Sigmoid colon (tissue), 7 donors: Measurements from ENCODE around the gene OPCML. TPM values are rescaled to one million over a fixed set of nuclear protein-coding genes. Genes with fewer than 3 reads are reported as not detected.

Experiments used
- DNase-seq: peaks from one replicate; pipeline ENCODE4 v3.0.0-alpha.2; 2019
- H3K27ac ChIP-seq, 4 donors: fragments of 200-600 bp; sonication (generic); one replicate each; pipeline ENCODE4 v1.5.1; 2016 to 2019; ENCODE audit warnings: mild to moderate bottlenecking in 1 of 4
- H3K27me3 ChIP-seq, 3 donors: fragments of 200-600 bp; sonication (generic); one replicate each; pipeline ENCODE4 v1.5.1; 2019; ENCODE audit warnings: mild to moderate bottlenecking in 1 of 3
- H3K36me3 ChIP-seq, 4 donors: fragments of 200-600 bp; sonication (generic); one replicate each; pipeline ENCODE4 v1.5.1; 2016 to 2019
- H3K4me1 ChIP-seq, 4 donors: fragments of 200-600 bp; sonication (generic); one replicate each; pipeline ENCODE4 v1.5.1; 2017 to 2019
- H3K4me3 ChIP-seq, 4 donors: fragments of 200-600 bp; sonication (generic); one replicate each; pipeline ENCODE4 v1.5.1; 2017 to 2019; ENCODE audit warnings: mild to moderate bottlenecking in 2 of 4, moderate library complexity in 1 of 4
- H3K9me3 ChIP-seq, 4 donors: fragments of 200-600 bp in 3 of 4; sonication (generic) in 3 of 4; one replicate each; pipeline versions ENCODE4 v1.5.1 to v1.6.1; 2013 to 2019
- EP300 ChIP-seq, 4 donors: sonication (generic); formaldehyde crosslinking; IDR thresholded peaks; one replicate each; pipeline ENCODE4 v1.6.1; 2017; ENCODE audit warnings: antibody characterized with exemption in 4 of 4
- POLR2A ChIP-seq, 2 donors: fragments of 450-650 bp; IDR thresholded peaks; one replicate each; pipeline ENCODE4 v1.6.1; 2016; ENCODE audit warnings: antibody characterized with exemption in 2 of 2, mild to moderate bottlenecking in 2 of 2, moderate library complexity in 2 of 2
- POLR2AphosphoS5 ChIP-seq, 4 donors: sonication (generic); formaldehyde crosslinking; IDR thresholded peaks; one replicate each; pipeline ENCODE4 v1.6.1; 2017; ENCODE audit warnings: antibody characterized with exemption in 4 of 4
- WGBS, 2 donors: extraction: QIAGEN DNeasy Blood & Tissue Kit; methylation state at CpG; one replicate each; pipeline ENCODE4 v1.1.7; 2013; 5-methylcytosine and 5-hydroxymethylcytosine counted together
- intact Hi-C: fragments of 100-400 bp; cut with DNase I; formaldehyde crosslinking; loops from one replicate; pipeline ENCODE4 v1.15.1; 2023
- polyA plus RNA-seq, 3 donors: library from polyadenylated mRNA; stranded (reverse); fragments of 200-250 nt; gene quantifications; one replicate each; pipeline ENCODE4 v1.2.3, GENCODE V29; 2013
- total RNA-seq, 4 donors: library from RNA; depleted of rRNA; stranded (reverse); fragments of >200 nt; gene quantifications; one replicate each; pipeline ENCODE4 v1.1.0, GENCODE V29; 2016
- TF ChIP-seq, protein P1 (sequence below), 4 experiments: fragments of 450-650 bp in 3 of 4; fragments of 200-600 bp in 1 of 4; IDR thresholded peaks; one replicate each; pipeline ENCODE4 v1.5.1; 2016 to 2019; ENCODE audit warnings: antibody characterized with exemption in 4 of 4, mild to moderate bottlenecking in 3 of 4, moderate library complexity in 2 of 4
- donor health status: healthy with polysubstance abuse.
- donor health status: Bipolar disorder and iron deficiency.
- donor health status: healthy.

OPCML gene
- total and polyA plus RNA-seq, 7 donors, result under 0.01 to 0.14 (median 0.03) TPM; not detected in 4

DNA sequence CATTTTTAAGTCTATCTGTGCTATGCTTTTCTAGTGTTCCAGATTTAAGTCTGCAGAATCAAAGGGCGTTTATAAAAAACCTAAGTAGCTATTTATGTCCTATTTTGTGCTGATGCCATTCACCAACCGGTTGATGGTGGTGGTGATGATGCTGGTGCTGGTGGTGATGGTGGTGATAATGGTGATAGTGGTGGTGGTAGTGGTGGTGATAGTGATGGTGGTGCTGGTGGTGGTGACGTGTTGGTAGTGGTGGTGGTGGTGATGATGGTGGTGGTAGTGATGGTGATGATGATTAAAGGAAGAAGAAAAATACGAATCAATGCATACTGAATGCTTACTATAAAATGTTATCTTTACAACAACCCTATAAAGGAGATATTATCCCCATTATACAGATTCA, 178.2 kb downstream of the OPCML start:
- intact Hi-C loops, result no loop called here
- Histone ChIP-seq H3K27ac (no peak overlapping the region), H3K27me3 (no peaks in the 10 kb centered on the region), H3K4me3 (no peak overlapping the region), H3K4me1 (no peaks in the 10 kb centered on the region), H3K36me3 (no peaks in the 10 kb centered on the region), H3K9me3 (no peaks in the 10 kb centered on the region)
- WGBS, 2 donors, result 70 to 88% methylated on average over 4 of the region's 4 CpGs
- DNase-seq, result no peak
- no peak for TF ChIP-seq POLR2A (IDR thresholded peaks at IDR 0.05)
- no peak for TF ChIP-seq POLR2AphosphoS5 (IDR thresholded peaks at IDR 0.05)
- TF ChIP-seq EP300 (IDR thresholded peaks at IDR 0.05), result no peak
- TF ChIP-seq, protein P1, sequence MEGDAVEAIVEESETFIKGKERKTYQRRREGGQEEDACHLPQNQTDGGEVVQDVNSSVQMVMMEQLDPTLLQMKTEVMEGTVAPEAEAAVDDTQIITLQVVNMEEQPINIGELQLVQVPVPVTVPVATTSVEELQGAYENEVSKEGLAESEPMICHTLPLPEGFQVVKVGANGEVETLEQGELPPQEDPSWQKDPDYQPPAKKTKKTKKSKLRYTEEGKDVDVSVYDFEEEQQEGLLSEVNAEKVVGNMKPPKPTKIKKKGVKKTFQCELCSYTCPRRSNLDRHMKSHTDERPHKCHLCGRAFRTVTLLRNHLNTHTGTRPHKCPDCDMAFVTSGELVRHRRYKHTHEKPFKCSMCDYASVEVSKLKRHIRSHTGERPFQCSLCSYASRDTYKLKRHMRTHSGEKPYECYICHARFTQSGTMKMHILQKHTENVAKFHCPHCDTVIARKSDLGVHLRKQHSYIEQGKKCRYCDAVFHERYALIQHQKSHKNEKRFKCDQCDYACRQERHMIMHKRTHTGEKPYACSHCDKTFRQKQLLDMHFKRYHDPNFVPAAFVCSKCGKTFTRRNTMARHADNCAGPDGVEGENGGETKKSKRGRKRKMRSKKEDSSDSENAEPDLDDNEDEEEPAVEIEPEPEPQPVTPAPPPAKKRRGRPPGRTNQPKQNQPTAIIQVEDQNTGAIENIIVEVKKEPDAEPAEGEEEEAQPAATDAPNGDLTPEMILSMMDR (IDR thresholded peaks at IDR 0.05), result no peak

DNA sequence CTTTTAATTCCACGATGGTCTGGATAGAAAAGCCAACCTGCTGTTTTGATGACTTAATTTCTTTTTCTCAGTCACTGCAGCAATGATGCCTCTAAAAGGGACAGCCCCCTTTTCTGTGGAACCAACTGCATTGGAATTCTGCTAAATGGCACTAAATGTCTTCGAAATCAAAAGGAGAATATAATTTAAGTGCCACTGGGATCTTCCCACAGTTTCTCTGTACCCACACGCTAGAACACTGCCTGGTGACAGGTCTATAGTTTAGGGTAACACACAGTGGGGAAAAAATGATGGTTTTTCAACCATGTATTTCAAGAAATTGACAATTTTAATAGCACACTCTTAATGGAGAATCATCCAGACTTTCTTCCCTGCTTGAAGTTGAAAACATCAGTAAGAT, 182.3 kb downstream of the OPCML start:
- no peak for TF ChIP-seq POLR2AphosphoS5 (IDR thresholded peaks at IDR 0.05)
- Histone ChIP-seq H3K4me3 (no peak overlapping the region), H3K4me1 (no peaks in the 10 kb centered on the region), H3K9me3 (no peaks in the 10 kb centered on the region), H3K36me3 (no peaks in the 10 kb centered on the region), H3K27me3 (no peaks in the 10 kb centered on the region), H3K27ac (no peak overlapping the region)
- intact Hi-C loops, result no loop called here
- 59 to 75% methylated on average over 3 of the region's 3 CpGs for WGBS, 2 donors
- DNase-seq, result no peak

DNA sequence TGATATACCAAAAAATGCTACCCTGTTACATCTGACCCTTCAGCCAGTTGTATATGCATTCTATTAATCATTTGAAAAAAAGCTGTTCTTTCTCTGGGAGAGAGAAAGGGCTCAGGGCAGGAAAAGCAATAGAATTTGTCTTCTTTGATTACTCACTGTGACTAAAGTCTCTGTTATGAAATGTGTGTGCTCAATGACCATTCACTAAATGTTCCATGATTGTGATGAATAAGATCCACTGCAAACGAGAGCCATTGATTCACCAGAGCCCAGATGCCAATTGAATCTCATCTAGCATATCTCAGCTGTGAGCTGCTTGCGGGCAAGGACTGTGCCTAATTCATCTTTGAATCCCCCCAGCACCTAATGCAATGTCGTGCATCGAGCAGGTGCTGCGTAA, 184.3 kb downstream of the OPCML start:
- WGBS, 2 donors, result 81 to 83% methylated on average over 5 of the region's 5 CpGs
- intact Hi-C loops, result no loop called here
- no peak for DNase-seq
- Histone ChIP-seq H3K4me1 (no peaks in the 10 kb centered on the region), H3K36me3 (no peaks in the 10 kb centered on the region), H3K27me3 (peaks cover 0 to 6% (median 0%) of the 10 kb centered on the region in 3 donors), H3K4me3 (no peak overlapping the region), H3K9me3 (no peaks in the 10 kb centered on the region), H3K27ac (no peak overlapping the region)
- TF ChIP-seq, protein P1 (IDR thresholded peaks at IDR 0.05), result no peak
- TF ChIP-seq EP300 (IDR thresholded peaks at IDR 0.05) (no peak), POLR2AphosphoS5 (IDR thresholded peaks at IDR 0.05) (no peak), POLR2A (IDR thresholded peaks at IDR 0.05) (no peak)

DNA sequence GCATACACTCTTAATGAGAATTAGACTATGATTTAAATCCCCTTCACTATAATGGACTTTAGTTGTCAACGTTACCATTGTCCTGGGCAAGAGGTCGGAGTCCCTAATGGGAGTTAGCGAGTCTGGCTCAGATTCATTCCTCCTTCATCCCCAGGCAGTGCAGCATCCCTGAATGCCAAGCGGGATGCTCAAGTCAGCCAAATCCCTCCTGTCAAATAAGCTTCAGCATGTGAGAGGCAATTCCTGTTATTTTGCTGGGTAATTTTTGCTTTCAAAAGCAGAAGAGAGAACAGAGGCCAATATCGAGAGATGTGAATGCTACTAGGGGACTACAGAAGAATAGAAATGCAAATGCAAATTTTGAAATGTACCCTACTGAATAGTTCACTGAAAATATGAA, 186.2 kb downstream of the OPCML start:
- no peaks in the 10 kb centered on the region for H3K4me1 ChIP-seq
- peaks cover 0 to 10% (median 0%) of the 10 kb centered on the region in 3 donors for H3K27me3 ChIP-seq
- WGBS, 2 donors, result 88 to 91% methylated on average over 5 of the region's 5 CpGs
- TF ChIP-seq POLR2A (IDR thresholded peaks at IDR 0.05), result no peak
- no peak for TF ChIP-seq POLR2AphosphoS5 (IDR thresholded peaks at IDR 0.05)
- no peak for TF ChIP-seq EP300 (IDR thresholded peaks at IDR 0.05)
- TF ChIP-seq, protein P1 (IDR thresholded peaks at IDR 0.05), result no peak
- H3K36me3 ChIP-seq, result no peaks in the 10 kb centered on the region
- no peak for DNase-seq
- no peak overlapping the region for H3K27ac ChIP-seq
- no peaks in the 10 kb centered on the region for H3K9me3 ChIP-seq
- intact Hi-C loops, result no loop called here
- no peak overlapping the region for H3K4me3 ChIP-seq

DNA sequence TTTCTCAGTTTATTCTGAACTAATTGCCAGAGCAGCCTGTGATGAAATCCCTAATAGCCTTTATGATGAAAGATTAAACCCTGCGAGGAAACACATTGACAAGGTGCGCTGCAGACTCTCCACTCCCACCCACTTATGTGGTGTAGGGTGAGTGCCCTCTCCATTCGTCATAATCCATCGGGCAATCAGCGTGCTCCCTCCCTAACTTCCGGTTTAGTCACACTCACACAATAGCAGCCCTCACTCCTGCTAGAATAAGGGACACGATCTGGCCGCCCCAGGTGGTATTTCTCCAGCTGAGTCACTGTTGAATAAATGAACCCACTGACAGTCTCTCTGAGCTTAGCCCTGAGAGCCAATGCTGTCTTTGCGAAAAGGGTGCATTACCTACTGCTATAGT, 188.3 kb downstream of the OPCML start:
- no peaks in the 10 kb centered on the region for H3K36me3 ChIP-seq
- no peak for TF ChIP-seq EP300 (IDR thresholded peaks at IDR 0.05)
- TF ChIP-seq, protein P1 (IDR thresholded peaks at IDR 0.05), result no peak
- no peak for TF ChIP-seq POLR2A (IDR thresholded peaks at IDR 0.05)
- TF ChIP-seq POLR2AphosphoS5 (IDR thresholded peaks at IDR 0.05), result no peak
- H3K4me1 ChIP-seq, result no peaks in the 10 kb centered on the region
- H3K27ac ChIP-seq, result no peak overlapping the region
- H3K27me3 ChIP-seq, result peaks cover 0 to 13% (median 0%) of the 10 kb centered on the region in 3 donors
- WGBS, 2 donors, result 72 to 81% methylated on average over 9 of the region's 9 CpGs
- no peak for DNase-seq
- intact Hi-C loops, result no loop called here
- no peaks in the 10 kb centered on the region for H3K9me3 ChIP-seq
- H3K4me3 ChIP-seq, result no peak overlapping the region
